AG09309 (cell line): ENCODE data around the gene TNRC6B.
A peak's percentile ranks its signal among the peaks of the same experiment; 100 is the strongest.
"Not testable (repeated sequence)": the region's sequence is repeated elsewhere in the genome, so short reads cannot be mapped to it uniquely, and the experiment has no call there.

Experiments used
- DNase-seq: peaks from one replicate; pipeline ENCODE4 v3.0.0-alpha.2; 2010; ENCODE audit warnings: low read depth
- H3K4me3 ChIP-seq: 2 replicates; pipeline ENCODE4 v1.5.1; 2011; ENCODE audit warnings: mild to moderate bottlenecking, low read depth, low read length, moderate library complexity; ENCODE audit not compliant: control insufficient read depth
- CTCF ChIP-seq: IDR thresholded peaks from 2 replicates; pipeline ENCODE4 v1.5.1; 2011; ENCODE audit warnings: mild to moderate bottlenecking, low read depth, low read length, inconsistent platforms; ENCODE audit not compliant: insufficient read depth, control insufficient read depth; ENCODE audit errors: missing control alignments

Gene TNRC6B

GRCh38 chr22:40153192-40153591 is 24.5 kb upstream of the TNRC6B start:
- H3K4me3 ChIP-seq: no peak overlapping the region
- no peak for TF ChIP-seq CTCF
- DNase-seq: no peak

- no peak overlapping the region for H3K4me3 ChIP-seq
- no peak for DNase-seq
- TF ChIP-seq CTCF: no peak
These were observed 24.0 kb upstream of the TNRC6B start for GRCh38 chr22:40153705-40154104.

GRCh38 chr22:40156001-40156516 is 21.7 kb upstream of the TNRC6B start:
- DNase-seq: no peak
- H3K4me3 ChIP-seq: no peak overlapping the region
- peak; percentile 28 for TF ChIP-seq CTCF

GRCh38 chr22:40156682-40157081 is 21.0 kb upstream of the TNRC6B start:
- not testable (repeated sequence) for H3K4me3 ChIP-seq, DNase-seq

- no peak overlapping the region for H3K4me3 ChIP-seq
- TF ChIP-seq CTCF: no peak
These were observed 20.3 kb upstream of the TNRC6B start for GRCh38 chr22:40157330-40157945.

GRCh38 chr22:40161194-40161593 is 16.5 kb upstream of the TNRC6B start:
- H3K4me3 ChIP-seq: no peak overlapping the region
- TF ChIP-seq CTCF: no peak
- no peak for DNase-seq

More at GRCh38 chr22:40157330-40157945, 20.3 kb upstream of the TNRC6B start:
- DNase-seq: no peak

GRCh38 chr22:40165537-40165936 is 12.2 kb upstream of the TNRC6B start:
- not testable (repeated sequence) for DNase-seq, H3K4me3 ChIP-seq
